ENCODE results near the gene CREBZF.
"Not testable (repeated sequence)": the region's sequence is repeated elsewhere in the genome, so short reads cannot be mapped to it uniquely, and the experiment has no call there.

GRCh38 chr11:85654343-85654742, 10.6 kb downstream of the CREBZF start:
- TF ChIP-seq CTCF, EP300 (IDR thresholded peaks at IDR 0.05): not testable (repeated sequence)

Data from suprapubic skin (tissue), 3 donors.